NT2/D1 (cell line): ENCODE results near the gene KCNIP1.

Experiments
- YY1 ChIP-seq: IDR thresholded peaks from 2 replicates; pipeline ENCODE4 v1.6.1; 2011; ENCODE audit not compliant: insufficient read length, insufficient read depth
- ZNF274 ChIP-seq: IDR thresholded peaks from 2 replicates; pipeline ENCODE4 v1.6.1; 2011; ENCODE audit warnings: mild to moderate bottlenecking, low read depth, low read length

GRCh38 chr5:170630711-170631141 is 126.9 kb downstream of the KCNIP1 start:
- TF ChIP-seq ZNF274 (no peak), YY1 (no peak)
